Spleen (tissue), 11 donors: ENCODE data around the gene PGLYRP3. TPM values are rescaled to one million over a fixed set of nuclear protein-coding genes. Genes with fewer than 3 reads are reported as not detected.

Experiments
- DNase-seq: peaks from one replicate; pipeline ENCODE4 v3.0.0-alpha.2; 2020
- H3K27ac ChIP-seq, 8 donors: fragments of 200-600 bp; sonication (generic) in 7 of 8; 1 replicate in 4 of 8; 2 replicates in 4 of 8; pipeline versions ENCODE4 v1.5.0 to v1.8.0; 2016 to 2021; ENCODE audit warnings: inconsistent platforms in 4 of 8, mild to moderate bottlenecking in 4 of 8, moderate library complexity in 1 of 8
- H3K27me3 ChIP-seq, 7 donors: fragments of 200-600 bp; sonication (generic) in 6 of 7; replicated peaks in 1 of 7; 1 replicate in 4 of 7; 2 replicates in 3 of 7; pipeline versions ENCODE4 v1.5.0 to v1.8.0; 2016 to 2021; ENCODE audit warnings: inconsistent platforms in 3 of 7, mild to moderate bottlenecking in 1 of 7
- H3K36me3 ChIP-seq, 6 donors: fragments of 200-600 bp; sonication (generic) in 5 of 6; 1 replicate in 4 of 6; 2 replicates in 2 of 6; pipeline versions ENCODE4 v1.5.0 to v1.8.0; 2016 to 2021; ENCODE audit warnings: inconsistent platforms in 2 of 6
- H3K4me1 ChIP-seq, 6 donors: fragments of 200-600 bp; sonication (generic) in 5 of 6; 1 replicate in 3 of 6; 2 replicates in 3 of 6; pipeline versions ENCODE4 v1.5.0 to v1.8.0; 2016 to 2021; ENCODE audit warnings: inconsistent platforms in 3 of 6
- H3K4me3 ChIP-seq, 8 donors: fragments of 200-600 bp; sonication (generic) in 7 of 8; 1 replicate in 4 of 8; 2 replicates in 4 of 8; pipeline versions ENCODE4 v1.5.0 to v1.8.0; 2016 to 2021; ENCODE audit warnings: inconsistent platforms in 4 of 8, mild to moderate bottlenecking in 4 of 8, moderate library complexity in 2 of 8
- H3K9me3 ChIP-seq, 8 donors: fragments of 200-600 bp; sonication (generic) in 7 of 8; 1 replicate in 4 of 8; 2 replicates in 4 of 8; pipeline versions ENCODE4 v1.5.0 to v1.8.0; 2016 to 2021; ENCODE audit warnings: inconsistent platforms in 4 of 8
- CTCF ChIP-seq, 11 experiments: fragments of 200-600 bp in 7 of 11; fragments of 450-650 bp in 4 of 11; sonication (generic) in 4 of 11; IDR thresholded peaks in 8 of 11; conservative IDR thresholded peaks in 3 of 11; 1 replicate in 7 of 11; 2 replicates in 4 of 11; pipeline versions ENCODE4 v1.4.0 to v1.8.0; 2016 to 2021; ENCODE audit warnings: antibody characterized with exemption in 11 of 11, inconsistent platforms in 4 of 11, mild to moderate bottlenecking in 1 of 11
- POLR2A ChIP-seq, 3 donors: fragments of 450-650 bp; IDR thresholded peaks; one replicate each; pipeline ENCODE4 v1.5.1; 2017; ENCODE audit warnings: antibody characterized with exemption in 3 of 3, mild to moderate bottlenecking in 1 of 3
- POLR2AphosphoS5 ChIP-seq, 3 donors: sonication (generic); formaldehyde crosslinking; IDR thresholded peaks; one replicate each; pipeline ENCODE4 v1.5.1; 2017; ENCODE audit warnings: antibody characterized with exemption in 3 of 3
- WGBS, 5 donors: extraction: QIAGEN DNeasy Blood & Tissue Kit in 3 of 5; methylation state at CpG; one replicate each; pipeline versions ENCODE4 v1.1.5 to v1.1.7; 2013 to 2018; 5-methylcytosine and 5-hydroxymethylcytosine counted together
- intact Hi-C: fragments of 100-400 bp; cut with DNase I; formaldehyde crosslinking; loops from one replicate; pipeline ENCODE4 v1.15.0; 2023; ENCODE audit warnings: low total_unique reads
- polyA plus RNA-seq, 3 donors: library from polyadenylated mRNA; stranded (reverse); fragments of 200-250 nt; gene quantifications; one replicate each; pipeline ENCODE4 v1.2.1, GENCODE V29; 2013
- total RNA-seq, 7 donors: library from RNA; depleted of rRNA in 3 of 7; stranded (reverse); fragments of >200 nt in 3 of 7; fragmentation: NEBNext Ultra II Directional in 4 of 7; extraction: Animal tissue kit (Norgen Biotek cat#: 25700) in 4 of 7; gene quantifications; one replicate each; pipeline versions ENCODE4 v1.1.0 to v1.2.1, GENCODE V29; 2016 to 2021
- donor health status: healthy with polysubstance abuse.
- donor health status: DM: no; HTN: no; CAD: no; lungs with moderate emphysema.
- donor health status: DM: no; HTN: no; CAD: no.
- donor health status: Bipolar disorder and iron deficiency.
- donor health status: healthy.
- donor health status: DM: no; HTN: no; CAD: no.
- donor health status: DM: yes; HTN: yes; CAD: no.

PGLYRP3 gene
- total and polyA plus RNA-seq, 10 donors: not detected

- TF ChIP-seq POLR2A (IDR thresholded peaks at IDR 0.05) (no peak), CTCF (IDR thresholded peaks at IDR 0.05 in 8 of 11, conservative IDR thresholded peaks at IDR 0.05 in 3 of 11) (no peak), POLR2AphosphoS5 (IDR thresholded peaks at IDR 0.05) (no peak)
- no peaks in the 10 kb centered on the region for H3K9me3 ChIP-seq
- no peaks in the 10 kb centered on the region for H3K36me3 ChIP-seq
- intact Hi-C loops: no loop called here
- DNase-seq: no peak
- H3K27me3 ChIP-seq: peaks cover 0 to 33% (median 0%) of the 10 kb centered on the region in 7 donors
- WGBS, 5 donors: 66 to 88% (median 81%) methylated on average over 4 of the region's 4 CpGs
- no peak overlapping the region for H3K27ac ChIP-seq
- no peaks in the 10 kb centered on the region for H3K4me1 ChIP-seq
- no peak overlapping the region for H3K4me3 ChIP-seq
Observed at GRCh38 chr1:153251988-153252387, 60.8 kb downstream of the PGLYRP3 start.

GRCh38 chr1:153251562-153251961, 61.2 kb downstream of the PGLYRP3 start:
- intact Hi-C loops: no loop called here
- DNase-seq: no peak
- H3K9me3 ChIP-seq: no peaks in the 10 kb centered on the region
- no peak overlapping the region for H3K27ac ChIP-seq
- H3K36me3 ChIP-seq: no peaks in the 10 kb centered on the region
- no peaks in the 10 kb centered on the region for H3K4me1 ChIP-seq
- H3K27me3 ChIP-seq: peaks cover 0 to 33% (median 0%) of the 10 kb centered on the region in 7 donors
- H3K4me3 ChIP-seq: no peak overlapping the region
- no peak for TF ChIP-seq CTCF (IDR thresholded peaks at IDR 0.05 in 8 of 11, conservative IDR thresholded peaks at IDR 0.05 in 3 of 11)
- TF ChIP-seq POLR2A (IDR thresholded peaks at IDR 0.05): no peak
- no peak for TF ChIP-seq POLR2AphosphoS5 (IDR thresholded peaks at IDR 0.05)
- 78 to 85% (median 84%) methylated on average over 3 of the region's 3 CpGs for WGBS, 5 donors

- TF ChIP-seq POLR2AphosphoS5 (IDR thresholded peaks at IDR 0.05) (no peak), POLR2A (IDR thresholded peaks at IDR 0.05) (no peak), CTCF (IDR thresholded peaks at IDR 0.05 in 8 of 11, conservative IDR thresholded peaks at IDR 0.05 in 3 of 11) (no peak)
- H3K4me1 ChIP-seq: no peaks in the 10 kb centered on the region
- peaks cover 0 to 35% (median 0%) of the 10 kb centered on the region in 7 donors for H3K27me3 ChIP-seq
- no peak overlapping the region for H3K27ac ChIP-seq
- intact Hi-C loops: no loop called here
- no peaks in the 10 kb centered on the region for H3K9me3 ChIP-seq
- whole genome bisulfite sequencing, 5 donors: 55 to 65% (median 59%) methylated on average over 2 of the region's 2 CpGs
- H3K4me3 ChIP-seq: no peak overlapping the region
- no peaks in the 10 kb centered on the region for H3K36me3 ChIP-seq
- DNase-seq: no peak
Observed at GRCh38 chr1:153251087-153251486, 61.7 kb downstream of the PGLYRP3 start.

GRCh38 chr1:153250166-153250565, 62.6 kb downstream of the PGLYRP3 start:
- TF ChIP-seq POLR2AphosphoS5 (IDR thresholded peaks at IDR 0.05) (no peak), CTCF (IDR thresholded peaks at IDR 0.05 in 8 of 11, conservative IDR thresholded peaks at IDR 0.05 in 3 of 11) (no peak), POLR2A (IDR thresholded peaks at IDR 0.05) (no peak)
- WGBS, 5 donors: 57 to 82% (median 72%) methylated on average over 1 of the region's 1 CpG
- no peaks in the 10 kb centered on the region for H3K4me1 ChIP-seq
- no peaks in the 10 kb centered on the region for H3K36me3 ChIP-seq
- no peak overlapping the region for H3K4me3 ChIP-seq
- no peak overlapping the region for H3K27ac ChIP-seq
- intact Hi-C loops: no loop called here
- peaks cover 0 to 42% (median 0%) of the 10 kb centered on the region in 7 donors for H3K27me3 ChIP-seq
- H3K9me3 ChIP-seq: no peaks in the 10 kb centered on the region
- no peak for DNase-seq
